Measurements from ENCODE around the gene PCYT2. TPM values are rescaled to one million over a fixed set of nuclear protein-coding genes. Genes with fewer than 3 reads are reported as not detected.
"Not testable (repeated sequence)": the region's sequence is repeated elsewhere in the genome, so short reads cannot be mapped to it uniquely, and the experiment has no call there.

The PCYT2 gene
- total RNA-seq = 29.5 TPM
- long read RNA-seq, full-length matches to known transcripts = 161 of 192 reads
- long read RNA-seq, partial matches to known transcripts = 10 of 192 reads
- long read RNA-seq, other reads (novel, unspliced or antisense) = 21 of 192 reads

DNA sequence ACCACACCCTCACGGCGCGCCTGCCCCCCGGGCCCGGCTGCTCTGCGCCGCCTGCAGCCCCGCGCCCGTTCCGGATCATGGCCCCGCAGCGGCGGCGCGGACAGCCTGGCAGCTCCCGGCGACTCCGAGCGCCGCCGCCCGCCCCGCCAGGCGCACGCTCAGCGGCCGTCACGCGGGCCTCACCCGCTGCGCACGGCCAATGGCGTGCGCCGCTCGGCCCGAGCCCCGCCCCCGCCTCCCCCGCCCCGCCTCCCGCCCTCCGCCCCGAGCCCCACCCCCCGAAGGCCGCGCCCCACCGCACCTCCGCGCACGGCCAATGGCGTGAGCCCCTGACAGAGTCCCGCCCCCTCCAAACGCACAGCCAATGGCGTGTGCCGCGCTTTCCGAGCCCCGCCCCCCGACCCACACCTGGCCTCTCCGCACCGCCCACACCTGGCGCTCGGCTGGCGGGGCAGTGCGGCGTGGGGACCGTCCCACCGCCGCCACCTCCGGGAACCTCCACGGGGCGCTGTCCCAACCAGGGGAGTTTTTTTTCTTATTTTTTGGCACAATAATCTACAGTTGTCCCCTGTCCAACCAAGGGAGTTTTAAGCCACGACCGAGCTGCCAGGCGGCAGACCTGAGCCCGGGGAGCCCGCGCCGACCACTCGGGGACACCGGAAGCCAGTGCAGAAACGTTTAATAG lies at the start of gene PCYT2:
Gene PCYT2, minus strand, starts transcription at position 123 of the 685 bp plus-strand sequence. Its CDS starts 44 bp downstream, at position 79.
- intact Hi-C loops (cut with DNase I) = no loop called here
- DNase-seq (peak; percentile 93), ATAC-seq (ENCODE audit: poor library complexity) (peak; percentile 95)

DNA sequence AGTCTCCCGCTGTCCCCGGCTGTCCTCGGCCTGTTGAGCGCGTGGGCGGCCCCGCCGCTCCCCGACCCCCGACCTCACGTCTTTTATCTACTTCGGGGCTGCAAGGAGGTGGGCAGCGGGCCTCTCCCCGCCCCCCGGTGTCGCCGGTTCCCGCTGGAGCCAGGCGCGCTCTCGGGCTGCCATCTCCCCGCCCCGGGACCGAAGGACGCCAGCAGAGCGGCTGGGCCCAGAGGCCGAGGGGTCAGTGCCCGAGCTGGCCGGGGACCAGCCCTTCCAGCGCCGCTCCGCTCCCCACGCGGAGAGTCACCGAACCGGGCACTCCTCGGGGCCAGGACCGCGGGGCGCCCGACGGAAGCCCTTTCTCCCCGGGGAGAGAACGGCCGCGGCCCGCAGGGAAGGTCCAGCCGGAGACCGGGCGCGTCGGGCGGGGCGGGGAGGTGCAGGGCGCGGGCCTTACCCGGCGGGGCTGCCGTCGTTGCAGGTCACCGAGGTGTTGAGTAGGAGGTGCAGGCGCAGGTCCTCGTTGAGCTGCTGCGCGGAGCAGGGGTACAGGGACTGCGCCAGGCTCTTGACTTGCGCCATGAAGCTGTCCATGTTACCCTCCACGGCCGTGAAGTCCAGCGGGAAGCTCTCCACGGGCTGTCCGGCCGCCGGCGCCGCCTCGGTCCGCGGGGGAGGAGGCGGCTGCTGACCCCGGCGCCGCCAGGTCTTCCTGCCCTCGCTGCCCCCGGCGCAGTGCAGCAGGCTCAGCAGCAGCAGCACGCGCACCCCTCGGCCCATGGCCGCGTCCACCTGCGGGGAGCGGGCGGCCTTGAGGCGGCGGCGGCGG lies 49.1 kb upstream of the PCYT2 start:
- ATAC-seq (ENCODE audit: poor library complexity) (no peak), DNase-seq (no peak)
- intact Hi-C loops (cut with DNase I) = loop anchor here (10.0 kb wide), 1 partner anchor 194 kb away; no protein-coding TSS in a partner anchor

DNA sequence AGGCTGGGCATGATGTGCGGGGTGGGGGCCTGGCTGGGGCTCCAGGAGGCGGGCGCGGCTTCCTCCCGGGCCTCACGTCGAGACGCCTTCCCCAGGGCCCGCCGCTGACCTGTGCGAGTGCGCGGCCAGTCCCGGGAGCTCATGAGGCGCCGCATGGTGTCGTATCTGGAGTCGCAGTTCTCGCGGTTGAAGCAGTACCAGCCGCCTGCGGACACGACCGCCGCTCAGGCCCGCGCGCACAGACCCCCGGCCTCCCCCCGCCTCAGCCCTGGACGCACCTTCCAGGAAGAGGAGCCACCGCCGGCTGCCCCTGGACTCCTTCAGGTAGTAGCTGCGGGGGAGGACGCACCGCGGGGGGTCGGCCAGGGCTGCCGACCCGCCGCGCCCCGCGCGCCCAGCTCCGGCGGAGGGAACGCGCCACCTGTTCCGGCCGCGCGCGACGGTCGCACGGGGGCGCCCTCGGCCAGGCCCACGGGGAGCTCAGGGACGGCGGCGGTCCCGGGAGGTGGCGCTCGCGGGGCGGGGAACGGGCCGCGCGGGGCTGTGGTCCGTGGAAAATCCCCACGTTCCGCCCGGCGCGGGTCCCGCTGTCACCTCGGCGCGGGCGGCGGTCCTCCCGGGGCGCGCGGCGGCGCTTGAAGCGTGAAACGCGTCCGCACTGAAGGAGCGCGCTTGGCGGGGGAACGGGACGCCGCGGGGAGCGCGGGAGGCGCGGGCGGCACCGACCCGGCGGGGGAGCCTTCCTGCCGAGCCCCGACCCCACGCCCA lies 48.3 kb upstream of the PCYT2 start:
- peak; percentile 87 for DNase-seq
- ATAC-seq (ENCODE audit: poor library complexity) = peak; percentile 96
- intact Hi-C loops (cut with DNase I) = loop anchor here (2.0 to 10.0 kb wide), 2 partner anchors 61 to 195 kb away; no protein-coding TSS in a partner anchor

DNA sequence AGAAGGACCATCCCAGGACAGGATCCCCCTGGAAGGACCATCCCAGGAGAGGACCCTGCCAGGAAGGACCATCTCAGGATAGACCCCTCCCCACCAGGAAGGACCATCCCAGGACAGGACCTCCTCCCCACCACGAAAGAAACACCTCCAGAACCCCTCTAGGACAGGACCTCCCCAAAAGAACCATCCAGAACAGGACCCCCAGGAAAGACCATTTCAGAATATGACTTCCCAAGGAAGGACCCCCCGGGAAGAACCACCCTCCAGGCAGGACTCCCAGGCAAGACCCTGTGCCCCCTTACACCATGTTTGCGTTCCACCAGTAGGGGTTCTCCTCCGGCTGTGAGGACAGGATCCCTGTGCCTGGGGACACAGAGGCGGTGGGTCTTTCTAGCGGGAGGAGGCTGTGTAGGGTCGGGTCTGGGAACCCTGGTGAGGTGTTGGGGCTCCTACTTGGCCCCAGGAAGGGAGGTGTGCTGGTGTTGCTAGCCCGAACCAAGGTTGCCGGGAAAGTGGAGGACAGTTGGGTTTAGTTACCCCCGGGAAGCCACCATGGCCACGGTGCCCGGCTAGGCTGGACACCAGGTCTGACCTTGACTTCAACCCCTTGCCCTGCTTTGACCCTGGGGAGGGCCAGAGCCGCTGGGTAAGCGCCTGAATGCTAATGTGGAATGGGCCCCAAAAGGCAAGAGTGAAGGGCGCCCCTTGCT lies 47.6 kb upstream of the PCYT2 start:
- no peak for DNase-seq
- intact Hi-C loops (cut with DNase I) = loop anchor here (2.0 kb wide), 1 partner anchor 62 kb away; no protein-coding TSS in a partner anchor
- ATAC-seq (ENCODE audit: poor library complexity) = no peak

DNA sequence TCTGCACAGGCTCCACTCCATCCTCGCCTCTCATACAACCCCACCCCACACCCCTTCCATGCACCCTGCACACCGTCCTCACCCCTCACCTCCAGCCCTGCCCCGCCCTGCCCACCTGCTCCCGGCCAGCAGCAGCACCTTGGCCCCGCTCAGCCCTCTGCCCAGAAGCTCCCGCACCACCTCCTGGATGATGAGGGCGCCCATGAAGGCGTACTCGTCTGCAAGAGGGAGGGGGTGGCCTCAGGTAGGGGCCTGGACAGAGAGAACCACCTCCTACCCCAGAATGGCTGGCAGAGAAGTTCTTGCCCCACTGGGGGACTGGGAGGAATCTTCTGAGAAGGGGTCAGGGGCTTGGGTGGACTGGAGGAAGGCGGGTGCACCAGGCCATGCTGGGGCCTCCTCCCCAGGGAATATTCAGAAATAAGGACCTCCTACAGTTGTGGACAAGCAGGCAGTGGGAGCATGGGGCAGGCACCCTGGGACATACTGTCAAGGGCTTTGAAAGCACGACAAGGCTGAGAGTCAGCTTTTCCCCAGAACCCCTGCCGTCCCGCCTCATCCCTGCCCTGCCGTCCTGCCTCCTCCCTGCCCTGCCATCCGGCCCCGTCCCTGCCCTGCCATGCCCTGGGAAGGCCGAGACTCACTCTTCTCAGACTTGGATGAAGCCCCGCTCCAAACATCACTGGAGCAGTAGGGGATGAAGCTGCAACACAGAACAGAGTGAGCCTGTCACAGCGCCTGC lies 46.7 kb upstream of the PCYT2 start:
- no peak for DNase-seq
- no peak for ATAC-seq (ENCODE audit: poor library complexity)
- intact Hi-C loops (cut with DNase I) = loop anchor here (2.0 kb wide), 1 partner anchor 63 kb away; no protein-coding TSS in a partner anchor

DNA sequence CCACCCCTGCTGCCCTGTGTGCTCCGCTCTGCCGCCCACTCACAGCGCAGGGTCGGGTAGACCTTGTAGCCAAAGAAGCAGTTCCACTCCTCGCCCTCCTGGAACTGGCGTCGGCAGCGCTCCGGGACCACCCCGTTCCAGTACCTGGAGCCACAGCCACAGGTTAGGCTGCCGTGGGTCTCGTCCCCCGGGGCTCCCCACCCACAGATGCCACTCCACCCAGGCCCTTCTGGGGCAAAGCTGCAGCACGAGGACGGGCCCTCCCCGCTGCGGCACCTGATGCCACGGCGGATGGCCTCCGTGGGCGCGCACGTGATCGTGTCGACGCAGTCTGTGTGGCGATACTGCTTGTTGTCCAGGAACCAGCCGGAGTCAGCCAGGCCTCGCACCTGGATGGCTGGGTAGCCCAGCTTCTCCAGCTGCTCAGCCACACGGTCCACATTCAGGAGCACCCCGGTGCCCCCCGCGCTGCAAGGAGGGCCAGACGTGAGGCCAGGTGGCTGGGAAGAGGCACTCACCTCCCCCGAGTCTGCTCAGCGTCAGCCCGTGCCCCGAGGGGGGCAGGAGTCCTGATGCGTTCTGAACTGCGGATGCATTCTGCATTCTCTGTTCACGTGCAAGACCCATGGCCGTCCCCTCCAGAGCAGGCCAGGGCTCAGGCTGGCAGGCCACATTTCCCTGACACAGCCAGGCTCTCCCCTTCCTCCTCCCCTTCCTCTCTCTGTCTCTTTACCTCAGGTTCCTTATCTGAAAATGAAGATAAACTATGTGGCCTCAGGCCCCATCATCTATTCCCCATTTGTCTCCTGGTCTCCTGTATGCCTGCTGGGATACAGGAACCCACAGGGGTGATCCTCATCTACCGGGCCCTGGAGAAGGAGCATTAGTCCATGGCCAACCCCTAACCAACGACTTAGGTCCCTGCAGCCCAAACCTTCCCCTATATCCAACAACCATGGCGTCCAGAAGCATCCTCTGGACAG lies 45.7 kb upstream of the PCYT2 start:
- intact Hi-C loops (cut with DNase I) = no loop called here
- no peak for DNase-seq
- ATAC-seq (ENCODE audit: poor library complexity) = no peak

DNA sequence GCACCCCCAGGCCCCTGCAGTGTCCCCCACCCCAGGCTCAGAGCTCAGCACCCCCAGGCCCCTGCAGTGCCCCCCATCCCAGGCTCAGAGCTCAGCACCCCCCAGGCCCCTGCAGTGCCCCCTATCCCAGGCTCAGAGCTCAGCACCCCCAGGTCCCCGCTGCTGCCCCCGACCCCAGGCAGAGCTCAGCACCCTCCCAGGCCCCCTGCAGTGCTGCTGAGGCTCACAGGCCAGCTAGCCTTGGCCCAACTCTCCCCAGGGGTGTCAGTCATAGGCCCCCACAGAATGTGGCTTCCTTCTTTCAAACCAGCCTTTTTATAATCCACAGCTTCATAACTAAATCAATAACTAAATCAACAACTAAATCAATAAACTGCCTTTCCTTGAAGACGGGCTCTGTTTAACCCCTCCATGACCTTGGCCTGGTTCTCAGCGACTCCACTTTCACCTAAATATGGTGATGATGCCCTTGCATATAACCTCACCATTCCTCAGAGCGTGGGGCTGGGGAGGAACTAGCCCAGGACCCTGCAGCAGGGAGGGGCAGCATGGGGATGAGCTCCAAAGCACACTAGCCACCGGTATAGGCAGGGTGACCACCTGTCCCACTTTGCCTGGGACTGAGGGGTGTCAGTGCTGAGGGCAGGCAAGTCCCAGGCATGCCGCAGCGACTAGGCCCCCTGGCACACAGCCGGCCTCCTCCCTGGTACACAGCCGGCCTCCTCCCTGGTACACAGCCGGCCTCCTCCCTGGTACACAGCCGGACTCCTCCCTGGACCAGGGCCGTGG lies 44.8 kb upstream of the PCYT2 start:
- intact Hi-C loops (cut with DNase I) = no loop called here
- DNase-seq = no peak
- no peak for ATAC-seq (ENCODE audit: poor library complexity)

DNA sequence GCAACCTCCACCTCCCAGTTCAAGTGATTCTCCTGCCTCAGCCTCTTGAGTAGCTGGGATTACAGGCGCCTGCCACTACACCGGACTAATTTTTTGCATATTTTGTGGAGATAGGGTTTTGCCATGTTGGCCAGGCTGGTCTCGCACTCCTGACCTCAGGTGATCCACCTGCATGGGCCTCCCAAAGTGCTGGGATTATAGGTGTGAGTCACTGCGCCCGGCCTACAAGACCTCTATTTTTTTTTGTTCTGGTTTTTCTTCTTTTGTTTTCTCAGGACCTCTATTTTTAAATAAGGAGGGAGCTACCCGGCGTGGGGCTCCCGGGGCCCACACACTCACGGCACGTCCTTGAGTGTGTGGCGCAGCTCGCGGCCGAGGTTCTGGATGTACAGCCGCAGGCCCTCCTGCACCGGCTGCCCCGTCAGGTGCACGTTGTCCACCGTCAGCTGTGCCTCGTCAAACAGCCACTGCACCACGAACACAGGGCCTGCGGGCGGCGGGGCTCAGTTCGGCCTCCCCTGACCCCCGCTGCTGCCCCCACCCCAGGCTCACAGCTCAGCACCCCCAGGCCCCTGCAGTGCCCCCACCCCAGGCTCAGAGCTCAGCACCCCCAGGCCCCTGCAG lies 44.0 kb upstream of the PCYT2 start:
- intact Hi-C loops (cut with DNase I) = no loop called here

DNA sequence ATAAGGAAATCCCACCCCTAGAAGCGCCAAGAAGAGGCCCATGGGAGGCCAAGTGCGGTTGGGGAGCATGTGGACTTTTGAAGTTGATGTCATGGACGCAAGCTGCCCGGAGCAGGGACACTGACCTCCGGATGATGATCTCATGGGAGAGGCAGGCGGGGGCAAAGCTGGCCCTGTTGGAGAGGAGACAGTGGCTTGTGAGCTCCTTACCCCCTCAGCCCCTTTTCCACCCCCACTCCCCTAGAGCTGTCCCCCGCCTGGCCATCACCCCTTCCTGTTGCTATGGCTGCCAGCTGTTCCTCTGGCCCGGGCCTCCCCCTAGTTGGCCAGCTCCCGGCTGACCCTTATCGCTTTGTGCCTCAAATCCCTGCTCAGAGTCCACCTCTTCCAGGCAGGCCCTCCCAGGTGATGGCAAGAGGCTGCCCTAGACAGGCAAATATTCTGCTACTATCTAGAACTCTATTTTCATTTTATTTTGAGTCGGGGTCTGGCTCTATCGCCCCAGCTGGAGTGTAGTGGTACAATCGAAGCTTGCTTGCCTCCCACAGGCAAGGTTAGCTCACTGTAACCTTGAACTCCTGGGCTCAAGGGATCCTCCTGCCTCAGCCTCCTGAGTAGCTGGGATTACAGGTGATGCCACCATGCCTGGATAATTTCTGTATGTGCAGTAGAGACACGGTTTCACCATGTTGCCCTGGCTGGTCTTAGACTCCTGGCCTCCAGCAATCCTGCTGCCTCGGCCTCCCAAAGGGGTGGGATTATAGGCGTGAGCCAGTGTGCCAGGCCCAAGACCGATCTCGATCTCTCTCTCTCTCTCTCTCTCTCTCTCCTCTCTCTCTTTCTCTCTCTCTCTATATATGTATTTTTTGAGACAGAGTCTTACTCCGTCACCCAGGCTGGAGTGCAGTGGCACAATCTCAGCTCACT lies 43.2 kb upstream of the PCYT2 start:
- intact Hi-C loops (cut with DNase I) = no loop called here
- ATAC-seq (ENCODE audit: poor library complexity) (no peak), DNase-seq (no peak)

More for the DNA sequence above, 44.0 kb upstream of the PCYT2 start:
- ATAC-seq (ENCODE audit: poor library complexity) (no peak), DNase-seq (no peak)

DNA sequence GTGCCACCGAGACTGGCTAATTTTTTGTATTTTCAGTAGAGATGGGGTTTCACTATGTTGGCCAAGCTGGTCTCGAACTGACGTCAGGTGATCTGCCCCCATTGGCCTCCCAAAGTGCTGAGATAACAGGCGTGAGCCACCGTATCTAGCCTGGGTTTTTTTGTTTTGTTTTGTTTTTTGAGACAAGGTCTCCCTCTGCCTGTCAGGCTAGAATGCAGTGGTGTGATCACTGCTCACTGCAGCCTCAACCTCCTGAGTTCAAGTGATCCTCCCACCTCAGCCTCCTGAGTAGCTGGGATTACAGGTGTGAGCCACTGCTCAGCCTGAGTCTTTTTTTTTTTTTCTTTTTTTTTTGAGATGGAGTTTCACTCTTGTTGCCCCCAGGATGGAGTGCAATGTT lies 42.2 kb upstream of the PCYT2 start:
- intact Hi-C loops (cut with DNase I); DNase-seq; ATAC-seq (ENCODE audit: poor library complexity): not testable (repeated sequence)

DNA sequence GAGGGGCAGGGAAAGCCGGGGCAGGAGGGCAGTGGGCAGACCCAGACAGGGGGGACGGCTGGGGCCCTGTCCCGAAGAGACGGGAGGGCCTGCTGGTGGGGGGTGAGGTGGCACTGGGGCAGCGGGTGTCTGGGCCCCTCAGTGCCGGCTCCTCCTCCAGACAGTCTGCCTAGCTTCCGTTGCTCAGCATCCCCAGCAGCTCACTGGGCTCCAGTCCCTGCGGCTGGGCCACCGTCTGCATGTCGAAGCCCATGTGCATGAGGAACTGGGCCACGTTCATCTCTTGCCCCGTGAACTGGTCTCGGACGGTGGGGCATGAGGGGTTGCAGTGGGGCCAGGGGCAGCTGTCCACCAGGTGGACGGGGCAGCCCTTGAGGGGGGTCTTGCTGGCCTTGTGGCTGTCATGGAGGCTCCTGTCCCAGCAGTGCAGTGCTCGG lies 41.6 kb upstream of the PCYT2 start:
- ATAC-seq (ENCODE audit: poor library complexity) = no peak
- intact Hi-C loops (cut with DNase I) = no loop called here
- no peak for DNase-seq

DNA sequence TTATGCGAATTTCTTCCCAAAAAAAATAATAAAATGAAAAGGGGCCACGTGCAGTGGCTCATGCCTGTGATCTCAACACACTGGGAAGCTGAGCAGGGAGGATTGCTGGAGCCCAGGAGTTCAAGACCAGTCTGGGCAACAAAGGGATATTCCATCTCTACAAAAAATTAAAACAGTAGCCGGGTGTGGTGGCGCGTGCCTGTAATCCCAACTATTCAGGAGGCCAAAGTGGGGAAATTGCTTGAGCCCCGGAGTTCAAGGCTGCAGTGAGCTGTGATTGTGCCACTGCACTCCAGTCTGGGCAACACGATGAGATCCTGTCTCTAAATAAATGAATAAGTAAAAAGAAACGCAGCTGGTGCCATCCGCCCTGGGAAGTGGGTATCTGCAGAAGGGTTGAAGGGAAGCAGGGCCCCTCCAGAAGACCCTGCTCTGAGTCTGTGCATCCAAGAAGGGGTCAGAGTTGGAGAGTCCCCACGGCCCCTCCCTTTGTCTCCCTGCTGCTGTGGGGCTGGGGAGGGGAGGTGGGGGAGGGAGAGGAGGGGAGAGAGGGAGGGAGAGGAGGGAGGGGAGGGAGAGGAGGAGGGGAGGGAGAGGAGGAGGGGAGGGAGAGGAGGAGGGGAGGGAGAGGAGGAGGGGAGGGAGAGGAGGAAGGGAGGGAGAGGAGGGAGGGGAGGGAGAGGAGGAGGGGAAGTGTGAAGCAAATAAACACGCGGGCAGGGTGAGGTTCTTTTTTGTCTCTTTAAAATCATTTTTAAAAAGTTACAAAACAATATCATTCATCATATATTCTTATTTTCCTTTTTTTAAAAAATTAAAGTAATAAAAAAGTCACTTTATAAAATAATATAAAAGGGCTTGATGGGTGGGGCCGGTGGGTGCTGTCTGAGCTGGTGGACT lies 40.8 kb upstream of the PCYT2 start:
- ATAC-seq (ENCODE audit: poor library complexity) (no peak), DNase-seq (no peak)
- intact Hi-C loops (cut with DNase I) = no loop called here

DNA sequence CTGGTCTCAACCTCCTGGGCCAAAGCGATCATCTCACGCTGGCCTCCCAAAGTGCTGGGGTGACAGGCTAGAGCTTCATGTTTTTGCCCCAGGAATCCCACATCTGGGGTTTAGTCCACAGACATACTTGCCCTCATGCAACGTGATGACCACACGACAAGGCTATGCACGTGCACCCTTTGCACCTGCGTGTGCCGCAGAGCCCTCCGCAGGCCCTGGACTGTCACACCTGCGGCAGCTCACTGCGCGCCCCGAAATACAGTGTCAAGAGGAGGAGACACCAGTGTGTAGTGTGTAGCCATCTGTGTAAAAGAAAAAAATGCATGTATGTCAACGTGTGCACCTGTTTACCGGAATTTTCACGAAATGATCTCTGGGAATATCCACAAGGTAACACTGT lies 39.3 kb upstream of the PCYT2 start:
- intact Hi-C loops (cut with DNase I) = no loop called here
- ATAC-seq (ENCODE audit: poor library complexity) = no peak

More for the DNA sequence above, 39.3 kb upstream of the PCYT2 start:
- DNase-seq = no peak

All from Right ventricle myocardium superior (tissue), 1 donor.